HG02870 (cell line): ENCODE data around the gene THAP8.

Experiments used
- ATAC-seq: cut with Tn5 transposase; IDR thresholded peaks from one replicate; pipeline ENCODE4 v1.9.1; 2021; ENCODE audit warnings: mild to moderate bottlenecking, moderate library complexity; ENCODE audit not compliant: unreplicated experiment

THAP8 gene

DNA sequence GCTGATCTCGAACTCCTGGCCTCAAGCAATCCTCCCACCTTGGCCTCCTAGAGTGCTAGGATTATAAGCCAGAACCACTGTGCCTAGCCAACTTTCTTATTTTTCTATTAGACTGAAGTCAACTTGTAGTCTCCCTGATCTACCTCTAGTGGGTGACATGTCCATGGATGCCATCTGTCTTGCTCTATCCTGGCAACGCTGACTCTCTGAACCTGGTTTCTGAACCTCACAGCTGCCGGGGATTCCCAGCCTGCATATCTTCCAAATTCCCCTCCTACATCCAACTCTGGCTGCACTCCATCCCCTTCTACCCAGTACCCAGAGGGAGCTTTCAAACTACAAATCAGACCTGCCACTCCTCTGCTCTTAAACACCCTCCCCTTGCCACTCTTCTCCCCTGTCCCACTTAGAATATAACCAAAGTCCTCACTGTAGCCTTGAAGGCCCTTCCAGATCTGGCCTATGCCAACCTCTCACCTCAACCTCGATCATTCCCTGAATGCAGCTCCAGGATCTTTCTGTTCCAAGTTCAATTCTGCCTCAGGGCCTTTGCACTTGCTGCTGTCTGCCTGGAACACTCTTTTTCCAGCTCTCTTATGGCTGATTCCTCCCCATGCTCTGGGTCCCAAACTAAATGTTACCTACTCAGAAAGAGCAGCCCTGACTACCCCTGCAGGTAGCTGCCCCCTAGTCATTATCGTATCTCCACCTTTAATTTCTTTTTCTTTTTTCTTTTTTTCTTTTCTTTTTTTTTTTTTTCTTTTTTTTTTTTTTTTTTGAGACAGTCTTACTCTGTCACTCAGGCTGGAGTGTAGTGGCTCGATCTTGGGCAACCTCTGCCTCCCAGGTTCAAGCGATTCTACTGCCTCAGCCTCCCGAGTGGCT lies 23.6 kb downstream of the THAP8 start:
- ATAC-seq, result no peak

DNA sequence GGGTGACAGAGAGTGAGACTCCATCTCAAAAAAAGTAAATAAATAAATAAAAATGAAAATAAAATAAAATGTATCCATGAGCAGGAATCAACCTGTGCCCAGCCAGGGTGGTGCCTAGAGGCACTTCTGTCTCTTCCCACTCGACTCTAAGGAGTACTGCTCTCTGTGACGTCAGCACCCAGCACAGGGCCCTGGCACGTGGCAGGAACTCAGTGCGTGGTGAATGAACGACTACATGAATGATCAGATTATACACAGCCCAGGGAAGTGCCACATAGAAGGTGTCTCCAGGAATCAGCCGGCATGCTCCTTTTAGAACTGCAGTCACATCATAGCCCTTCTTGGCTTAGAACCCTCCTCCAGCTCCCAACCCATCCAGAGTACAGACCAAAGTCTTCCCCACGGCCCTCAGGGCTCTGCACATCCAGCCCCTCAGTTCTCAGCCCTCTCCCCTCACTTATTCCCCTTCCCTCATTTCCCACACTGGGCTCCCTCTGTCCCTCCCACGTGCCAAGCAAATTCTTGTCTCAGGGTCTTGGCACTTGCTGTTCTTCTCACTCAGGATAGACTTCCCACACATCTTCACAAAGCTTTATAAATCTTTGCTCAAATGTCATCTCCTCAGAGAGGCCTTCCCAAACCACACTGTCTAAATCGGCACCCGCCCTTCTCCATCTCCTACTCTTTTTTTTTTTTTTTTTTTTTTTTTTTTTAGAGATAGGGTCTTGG lies 25.6 kb downstream of the THAP8 start:
- no peak for ATAC-seq

DNA sequence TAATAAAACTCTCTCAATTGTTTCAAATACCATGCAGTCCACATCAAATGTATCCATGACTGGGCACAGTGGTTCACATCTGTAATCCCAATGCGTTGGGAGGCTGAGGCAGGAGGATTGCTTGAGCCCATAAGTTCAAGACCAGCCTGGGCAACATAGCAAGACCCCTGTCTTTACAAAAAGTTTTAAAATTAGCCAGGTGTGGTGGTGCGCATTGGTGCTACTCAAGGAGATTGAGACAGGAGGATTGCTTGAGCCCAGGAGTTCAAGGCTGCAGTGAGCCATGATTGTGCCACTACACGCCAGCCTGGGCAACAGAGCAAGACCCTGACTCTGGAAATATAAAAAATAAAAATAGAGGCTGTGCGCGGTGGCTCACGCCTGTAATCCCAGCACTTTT lies 26.4 kb downstream of the THAP8 start:
- ATAC-seq, result no peak

DNA sequence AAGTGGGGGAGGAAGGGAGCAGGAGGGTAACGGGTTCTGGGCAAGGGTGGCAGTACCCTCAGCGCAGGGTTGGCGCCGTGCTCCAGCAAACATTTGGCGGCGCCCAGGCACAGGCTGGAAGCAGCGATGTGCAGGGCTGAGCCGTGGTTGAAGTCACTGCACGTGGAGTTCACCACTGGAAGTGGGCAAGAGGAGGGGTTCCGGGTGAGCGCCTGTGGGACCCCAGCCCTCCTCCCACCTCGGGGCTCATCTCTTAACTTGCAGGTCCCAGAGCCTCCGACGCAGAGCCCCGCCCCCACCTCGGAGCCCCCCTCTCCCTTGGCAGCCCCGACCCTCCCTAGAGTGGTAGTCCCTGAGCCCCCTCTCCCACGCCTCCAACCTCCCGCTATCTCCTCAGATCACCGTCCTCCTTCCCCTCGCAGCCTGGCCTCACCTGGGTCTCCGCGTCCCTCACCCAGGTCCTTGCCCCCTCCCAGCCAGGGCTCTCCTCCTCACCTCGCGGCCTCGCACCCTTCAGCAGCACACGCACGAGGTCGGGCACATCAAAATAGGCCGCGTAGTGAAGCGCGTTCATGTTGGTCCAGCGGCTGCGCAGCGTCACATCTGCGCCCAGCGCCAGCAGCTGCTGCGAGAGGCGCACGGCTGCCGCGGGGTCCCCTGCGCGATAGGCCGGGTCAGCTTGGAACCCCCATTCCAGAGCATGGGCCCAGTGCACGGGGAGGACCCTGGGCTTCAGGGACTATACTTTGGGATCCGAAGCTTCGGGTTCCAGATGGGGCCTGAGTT lies 27.8 kb downstream of the THAP8 start:
- no peak for ATAC-seq

DNA sequence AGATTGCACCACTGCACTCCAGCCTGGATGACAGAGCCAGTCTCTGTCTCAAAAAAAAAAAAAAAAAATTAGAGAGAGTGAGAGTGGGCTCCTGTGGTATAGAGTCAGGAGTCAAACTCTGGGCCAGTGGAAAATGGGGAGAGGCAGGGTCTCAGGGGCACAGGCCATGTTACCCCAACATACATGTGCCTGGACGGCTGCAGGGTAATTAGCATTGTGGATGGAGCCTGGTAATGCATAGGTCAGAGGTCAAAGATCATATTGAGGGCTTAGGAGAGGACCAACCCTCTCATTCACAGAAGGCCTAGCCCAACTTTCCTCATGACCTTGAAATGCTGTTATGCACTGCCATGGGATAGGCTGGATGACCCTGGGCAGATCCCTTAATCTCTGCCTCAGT lies 28.5 kb downstream of the THAP8 start:
- ATAC-seq, result no peak

DNA sequence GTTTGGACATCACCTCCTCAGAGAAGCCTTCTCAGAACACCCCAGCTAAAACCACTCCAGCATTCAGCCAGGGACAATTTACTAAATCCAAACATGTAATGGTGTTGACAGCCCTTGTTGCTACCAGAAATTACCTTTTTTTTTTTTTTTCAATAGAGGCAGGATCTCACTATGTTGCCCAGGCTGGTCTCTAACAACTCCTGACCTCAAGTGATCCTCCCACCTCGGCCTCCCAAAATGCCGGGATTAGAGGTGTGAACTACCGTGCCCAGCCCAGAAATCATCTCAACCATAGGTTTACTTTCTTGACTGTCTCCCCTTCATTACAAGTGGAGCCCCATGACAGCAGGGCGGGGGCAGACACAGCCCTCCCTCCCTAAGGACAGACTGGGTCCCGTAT lies 30.7 kb downstream of the THAP8 start:
- no peak for ATAC-seq

DNA sequence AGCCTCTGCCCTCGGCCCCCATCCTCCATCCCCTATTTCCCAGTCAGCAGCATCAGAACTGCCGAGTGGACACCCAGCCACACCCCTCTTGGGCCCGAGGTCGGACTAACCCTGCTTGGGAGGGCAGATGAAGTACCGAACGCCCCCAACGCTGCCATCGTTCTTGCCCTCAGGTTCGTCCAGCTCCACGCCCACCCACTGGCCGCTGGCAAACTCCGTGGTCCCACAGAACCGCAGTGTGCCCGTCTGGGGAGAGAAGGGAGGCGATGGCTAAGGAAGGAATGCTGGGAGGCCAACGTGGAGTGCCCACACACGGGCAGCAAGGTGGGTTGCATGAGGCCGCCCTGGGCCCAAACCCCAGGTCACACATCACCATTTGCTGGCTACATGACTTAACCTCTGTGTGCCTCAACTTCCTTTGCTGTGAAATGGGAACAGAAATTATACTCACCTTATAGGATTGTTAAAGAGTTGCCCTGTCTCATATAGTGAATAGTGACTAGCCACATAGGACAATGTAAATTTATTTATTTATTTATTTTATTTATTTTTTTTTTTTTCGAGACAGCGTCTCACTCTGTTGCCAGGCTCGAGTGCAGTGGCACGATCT lies 34.9 kb downstream of the THAP8 start:
- no peak for ATAC-seq

DNA sequence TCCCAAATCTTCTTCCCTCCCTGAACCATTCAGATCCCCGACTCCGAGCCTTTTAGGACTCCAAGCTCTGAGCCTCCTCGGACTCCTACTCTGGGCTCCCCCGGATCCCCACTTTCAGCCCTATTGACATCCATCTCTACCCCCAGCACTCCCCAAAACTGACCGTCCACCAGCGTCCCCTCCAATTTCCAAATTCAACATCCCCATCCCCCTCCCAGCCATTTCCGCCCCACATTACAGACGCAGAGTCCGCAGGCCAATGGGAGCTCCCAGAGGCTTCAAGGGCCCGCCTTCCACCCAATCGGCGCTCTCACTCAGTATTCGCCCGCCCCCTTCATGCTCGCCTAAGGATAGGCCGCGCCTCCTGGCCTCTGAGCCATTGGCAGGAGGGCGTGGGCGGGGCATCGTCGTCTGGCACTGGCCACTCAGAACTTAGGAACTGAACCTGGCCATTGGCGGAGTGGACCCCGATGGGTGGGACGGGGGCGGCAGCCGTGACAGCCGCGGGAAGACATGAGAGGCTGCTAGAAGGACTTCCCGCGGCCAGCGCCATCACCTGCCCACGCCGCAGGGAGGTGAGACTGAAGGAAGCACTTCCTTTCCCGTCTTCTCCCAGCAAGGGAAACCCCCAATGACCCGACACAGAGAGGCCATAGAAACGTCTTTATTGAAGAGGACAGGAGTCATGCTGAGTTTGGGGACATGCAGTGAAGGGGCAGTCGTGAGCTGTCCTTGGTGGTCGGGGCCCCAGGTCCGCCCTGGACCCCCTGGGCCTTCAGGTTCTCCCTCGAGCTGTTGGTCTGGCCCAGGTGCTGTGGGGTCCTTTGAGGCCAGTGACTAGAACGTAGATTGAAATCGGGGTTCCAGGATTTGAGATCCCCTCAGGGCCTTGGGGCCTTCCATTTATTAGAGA lies 39.8 kb downstream of the THAP8 start, which contains the start of gene ALKBH6:
Gene ALKBH6 (minus strand): TSS at position 202 of the 913 bp plus-strand sequence. CDS start 816 bp downstream, outside the sequence.
- peak; percentile 98 for ATAC-seq

DNA sequence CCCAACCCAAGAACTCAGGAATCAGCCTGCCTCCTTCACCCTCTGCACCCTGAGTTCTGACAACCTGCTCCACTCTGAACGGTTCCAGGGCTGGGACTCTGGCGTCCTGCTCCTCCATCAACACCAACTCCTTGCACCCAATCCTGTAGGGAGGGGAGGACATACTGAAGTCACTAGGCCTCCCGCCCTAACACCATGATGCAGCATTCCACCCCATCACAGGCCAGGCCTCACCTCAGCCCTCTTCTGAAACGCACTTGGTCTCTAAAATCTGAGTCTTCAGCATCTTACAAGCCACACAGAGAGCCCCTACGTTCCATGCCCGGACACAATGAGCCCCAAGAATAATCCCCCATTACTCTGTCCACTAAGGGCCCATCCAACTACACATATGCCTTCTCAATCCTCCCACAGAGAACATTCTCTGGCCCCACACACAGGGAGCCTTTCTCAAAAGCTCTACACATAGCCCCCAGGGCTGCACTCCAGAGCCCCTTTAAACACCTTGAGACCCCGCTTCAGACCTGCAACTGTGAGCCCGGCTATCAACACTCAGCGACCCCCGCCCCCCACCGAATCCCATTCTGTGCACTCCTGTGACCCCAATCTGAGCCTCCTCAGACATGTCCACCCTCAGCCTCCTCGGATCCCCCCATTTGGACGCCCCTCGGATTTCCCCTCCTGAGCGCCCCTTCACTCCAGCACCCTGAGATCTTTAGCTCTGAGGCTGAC lies 40.6 kb downstream of the THAP8 start:
- no peak for ATAC-seq

DNA sequence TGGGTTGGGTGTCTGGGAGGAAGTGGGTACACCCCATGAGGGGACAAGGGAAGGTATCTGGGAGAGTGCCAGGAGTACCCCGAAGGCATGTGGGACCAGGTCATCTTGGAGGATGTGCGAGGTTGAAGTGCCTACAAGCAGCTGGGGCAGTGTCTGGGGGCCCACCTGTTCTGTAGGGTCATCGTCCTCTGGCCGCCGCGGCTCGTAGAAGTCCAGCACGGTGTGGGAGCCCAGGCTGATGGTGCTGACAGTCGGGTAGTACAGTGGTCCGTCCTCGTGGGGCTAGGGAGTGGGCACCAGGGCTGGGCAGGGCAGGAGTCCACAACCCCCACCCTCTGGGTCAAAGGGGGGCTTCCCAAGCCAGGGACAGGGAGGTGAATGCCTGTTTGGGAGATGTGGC lies 43.7 kb downstream of the THAP8 start:
- no peak for ATAC-seq

DNA sequence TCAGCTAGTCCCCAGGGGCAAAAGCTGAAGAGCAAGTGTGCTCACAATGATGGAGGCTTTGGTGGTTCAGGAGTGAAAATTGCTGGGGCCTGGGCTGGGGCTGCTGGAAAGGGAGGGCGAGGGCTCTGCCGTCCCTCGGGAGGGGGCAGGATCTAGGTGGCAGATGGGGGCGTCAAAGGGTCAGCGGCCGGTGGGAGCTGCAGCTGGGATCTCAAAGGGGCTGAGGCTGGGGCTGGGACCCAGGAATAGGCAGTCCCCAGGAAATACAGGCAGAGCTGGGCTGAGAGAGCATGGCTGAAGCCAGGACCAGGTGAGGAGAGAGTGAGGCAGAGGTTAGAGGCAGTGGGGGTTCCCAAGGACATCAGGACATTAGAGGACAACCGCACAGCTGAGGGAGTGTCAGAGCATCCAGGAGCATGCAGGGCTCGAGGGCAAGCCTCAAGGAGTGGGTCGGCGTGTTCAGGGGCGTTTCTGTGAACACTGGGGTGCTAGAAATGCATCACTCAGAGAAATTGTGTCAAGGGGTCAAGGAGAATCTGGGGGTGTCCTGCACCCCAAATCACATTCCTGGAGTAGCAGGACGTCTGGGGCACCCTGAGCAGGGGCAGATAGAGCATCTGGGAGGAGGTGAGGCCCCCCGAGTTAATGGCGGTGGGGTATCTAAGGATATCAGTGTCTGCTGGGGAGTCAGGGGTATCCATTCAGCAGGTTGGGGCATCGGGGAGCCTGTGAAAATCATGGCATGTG lies 44.3 kb downstream of the THAP8 start:
- no peak for ATAC-seq

DNA sequence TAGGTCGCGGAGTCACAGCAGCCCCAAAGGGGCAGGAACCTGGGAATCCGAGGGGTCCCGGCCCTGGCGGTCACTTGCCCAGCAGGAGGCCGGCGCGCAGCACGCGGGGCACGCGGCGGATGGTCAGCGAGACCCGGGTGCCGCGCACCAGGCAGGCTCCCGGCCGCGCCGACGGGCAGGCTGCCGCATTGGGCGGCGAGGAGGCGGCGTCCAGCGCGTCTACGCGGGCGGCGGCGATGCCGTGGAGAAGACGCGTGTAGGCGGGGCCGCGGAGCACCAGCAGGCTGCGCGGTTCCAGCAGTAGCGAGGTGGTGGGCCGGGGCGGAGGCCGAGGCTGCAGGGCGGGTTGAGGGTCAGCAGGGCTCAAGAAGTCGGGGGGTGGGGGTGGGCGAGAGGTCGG lies 44.9 kb downstream of the THAP8 start:
- no peak for ATAC-seq

DNA sequence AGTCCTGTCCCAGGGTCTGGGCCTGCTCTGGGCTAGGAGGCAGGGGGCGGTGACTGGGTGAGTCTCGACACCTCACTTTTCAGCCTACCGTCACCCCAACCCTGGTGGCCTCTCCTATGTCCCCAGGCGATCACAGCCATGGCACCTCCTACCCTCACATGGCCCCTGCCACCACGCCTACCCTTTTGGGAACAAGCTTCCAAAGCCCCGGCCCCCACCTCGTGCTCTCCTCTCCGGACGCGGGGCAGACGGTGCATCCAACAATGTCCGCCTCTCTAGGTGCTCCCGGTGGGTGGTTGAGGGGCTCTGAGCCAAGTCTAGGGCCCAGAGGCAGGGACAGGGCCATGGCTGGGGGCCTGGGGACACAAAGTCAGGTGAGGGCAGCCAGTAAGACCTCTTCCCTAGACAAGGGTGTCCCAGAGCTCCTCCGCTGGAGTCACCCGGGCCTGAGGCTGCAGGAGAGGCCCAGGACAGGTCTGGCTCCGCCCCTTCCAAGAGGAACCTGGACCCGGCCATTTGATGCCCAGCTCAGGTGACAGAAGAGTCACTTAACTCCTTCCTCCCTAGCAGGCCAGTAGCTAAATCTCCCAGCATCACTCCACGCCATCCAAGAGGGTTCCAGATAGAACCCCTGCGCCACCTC lies 45.6 kb downstream of the THAP8 start, which contains the start of gene SYNE4:
Gene SYNE4 (minus strand): TSS at position 478 of the 643 bp plus-strand sequence. CDS start 132 bp downstream, at position 346.
- ATAC-seq, result no peak

DNA sequence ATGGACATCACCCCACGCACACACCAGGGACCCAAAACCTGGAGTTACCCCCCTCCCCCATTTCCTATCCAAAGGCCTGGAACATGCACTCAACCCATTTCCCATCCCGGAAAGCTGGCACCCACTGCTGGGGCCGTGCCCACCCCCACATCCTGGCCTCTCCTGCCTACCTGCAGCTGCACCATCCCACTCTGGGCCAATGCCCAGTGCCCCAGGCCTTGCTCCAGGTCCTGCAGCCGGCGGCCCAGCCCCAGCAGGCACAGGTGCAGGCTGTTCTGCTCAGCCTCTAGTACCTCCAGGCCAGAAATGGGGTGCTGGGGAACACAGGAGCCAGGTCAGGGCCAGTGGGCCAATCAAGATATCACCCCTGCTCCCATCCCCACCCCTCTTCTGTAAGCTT lies 47.1 kb downstream of the THAP8 start:
- no peak for ATAC-seq

DNA sequence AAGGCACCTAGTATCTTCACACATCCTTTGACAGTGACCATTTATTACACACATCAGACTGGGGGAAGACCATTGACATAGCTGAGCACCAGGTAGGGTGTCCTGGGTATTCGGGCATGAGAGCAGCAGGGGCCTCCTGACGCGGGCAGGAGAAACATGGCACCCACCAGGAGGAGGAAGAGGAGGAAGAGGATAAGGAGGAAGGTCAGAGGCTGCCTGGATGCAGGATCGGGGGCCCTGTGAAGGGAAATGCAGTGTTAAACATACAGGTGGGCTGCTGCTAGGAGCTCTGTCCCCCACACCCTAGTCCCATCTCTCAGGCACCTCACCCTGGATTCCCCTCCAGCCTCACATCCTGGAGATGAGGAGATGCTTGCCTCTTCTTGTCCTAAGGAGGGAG lies 50.8 kb downstream of the THAP8 start:
- no peak for ATAC-seq

DNA sequence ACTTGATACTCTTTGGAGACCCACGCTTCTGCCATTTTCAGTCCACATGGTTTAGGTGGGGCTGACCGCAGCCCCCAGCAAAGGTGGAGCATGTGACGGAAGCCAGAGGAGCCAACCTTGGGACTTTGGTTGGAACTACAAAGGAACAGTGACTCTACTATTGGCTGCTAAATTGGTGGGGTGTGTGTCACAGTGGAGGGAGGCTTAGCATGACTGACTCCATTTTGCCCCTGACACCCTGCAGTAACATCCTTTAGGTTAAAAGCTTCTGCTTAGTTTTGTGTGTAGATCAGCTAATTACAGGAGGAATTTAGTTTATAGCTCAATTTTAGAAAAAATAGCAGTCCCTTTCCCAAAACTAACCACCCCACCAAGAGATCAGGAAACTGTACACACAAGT lies 52.5 kb downstream of the THAP8 start:
- ATAC-seq, result no peak

DNA sequence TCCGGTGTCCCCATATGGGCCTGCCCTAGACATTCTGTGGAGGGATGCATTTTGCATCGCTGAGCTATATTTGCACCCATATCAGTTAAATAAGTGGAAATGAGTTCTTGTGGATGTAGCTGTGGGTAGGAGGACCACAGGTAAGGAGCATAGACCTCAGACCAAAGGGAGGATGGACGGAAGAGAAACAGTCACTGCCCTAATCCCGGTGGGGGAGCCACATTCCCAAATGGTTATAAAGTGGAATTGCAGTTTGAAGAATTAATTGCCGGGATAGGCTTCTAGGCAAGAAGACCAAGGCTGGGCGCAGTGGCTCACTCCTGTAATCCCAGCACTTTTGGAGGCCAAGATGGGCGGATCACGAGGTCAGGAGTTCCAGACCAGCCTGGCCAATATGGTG lies 57.3 kb downstream of the THAP8 start:
- ATAC-seq, result no peak
